ENCODE results near the gene CDIP1. TPM values are rescaled to one million over a fixed set of nuclear protein-coding genes. Genes with fewer than 3 reads are reported as not detected.

CDIP1 gene
- total RNA-seq, 4 donors from 2014 or later, result 9.9 to 18.4 (median 15.0) TPM

DNA sequence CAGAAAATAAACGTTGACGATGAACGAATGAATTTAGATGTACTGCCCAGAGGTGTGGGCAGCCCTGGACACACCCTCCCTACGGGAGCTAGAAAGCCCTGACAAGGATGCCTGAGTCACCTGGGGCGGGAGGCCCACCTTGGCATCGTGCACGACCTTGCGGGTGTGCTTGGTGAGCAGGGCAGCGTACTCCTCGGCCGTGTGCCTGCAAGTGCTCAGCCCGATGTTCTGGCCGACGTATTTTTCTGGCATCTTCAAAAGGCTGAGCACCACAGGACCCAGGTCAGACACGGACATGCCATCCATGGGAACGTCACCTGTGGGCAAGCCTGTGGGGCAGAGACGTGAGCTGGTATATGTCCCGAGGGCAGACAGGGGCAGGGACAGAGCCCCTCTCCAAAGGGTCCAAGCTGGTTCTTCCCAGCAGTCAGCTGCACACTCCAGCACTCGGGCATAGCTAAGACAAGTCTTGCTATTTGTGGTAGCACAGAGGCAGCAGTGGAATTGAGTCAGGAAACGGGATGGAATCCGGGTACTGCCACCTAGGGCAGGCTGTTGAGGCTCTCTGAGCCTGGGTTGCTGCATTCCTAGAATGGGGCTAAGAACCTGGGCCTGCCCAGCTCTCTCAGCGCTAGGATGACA, 74.9 kb downstream of the CDIP1 start:
- DNase-seq (ENCODE audit: low spot score in 2 of 2), result no peak
- no peak for TF ChIP-seq POLR2A (IDR thresholded peaks at IDR 0.05)
- TF ChIP-seq, protein P1, sequence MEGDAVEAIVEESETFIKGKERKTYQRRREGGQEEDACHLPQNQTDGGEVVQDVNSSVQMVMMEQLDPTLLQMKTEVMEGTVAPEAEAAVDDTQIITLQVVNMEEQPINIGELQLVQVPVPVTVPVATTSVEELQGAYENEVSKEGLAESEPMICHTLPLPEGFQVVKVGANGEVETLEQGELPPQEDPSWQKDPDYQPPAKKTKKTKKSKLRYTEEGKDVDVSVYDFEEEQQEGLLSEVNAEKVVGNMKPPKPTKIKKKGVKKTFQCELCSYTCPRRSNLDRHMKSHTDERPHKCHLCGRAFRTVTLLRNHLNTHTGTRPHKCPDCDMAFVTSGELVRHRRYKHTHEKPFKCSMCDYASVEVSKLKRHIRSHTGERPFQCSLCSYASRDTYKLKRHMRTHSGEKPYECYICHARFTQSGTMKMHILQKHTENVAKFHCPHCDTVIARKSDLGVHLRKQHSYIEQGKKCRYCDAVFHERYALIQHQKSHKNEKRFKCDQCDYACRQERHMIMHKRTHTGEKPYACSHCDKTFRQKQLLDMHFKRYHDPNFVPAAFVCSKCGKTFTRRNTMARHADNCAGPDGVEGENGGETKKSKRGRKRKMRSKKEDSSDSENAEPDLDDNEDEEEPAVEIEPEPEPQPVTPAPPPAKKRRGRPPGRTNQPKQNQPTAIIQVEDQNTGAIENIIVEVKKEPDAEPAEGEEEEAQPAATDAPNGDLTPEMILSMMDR (IDR thresholded peaks at IDR 0.05), result no peak
- WGBS, 2 donors, result 79 to 86% methylated on average over 21 of the region's 22 CpGs
- no peak overlapping the region for H3K4me3 ChIP-seq (ENCODE audit: low read depth, poor library complexity, severe bottlenecking)
- intact Hi-C loops (cut with DNase I; ENCODE audit: low total_unique reads), result no loop called here

- DNase-seq (ENCODE audit: low spot score in 2 of 2), result no peak
- intact Hi-C loops (cut with DNase I; ENCODE audit: low total_unique reads), result no loop called here
- no peak for TF ChIP-seq POLR2A (IDR thresholded peaks at IDR 0.05)
- TF ChIP-seq, protein P1 (IDR thresholded peaks at IDR 0.05), result no peak
- WGBS, 2 donors, result 76 to 84% methylated on average over 27 of the region's 27 CpGs
- H3K4me3 ChIP-seq (ENCODE audit: low read depth, poor library complexity, severe bottlenecking), result no peak overlapping the region
Observed at GRCh38 chr16:4461250-4462085, 77.1 kb downstream of the CDIP1 start.

GRCh38 chr16:4460936-4461249, 77.7 kb downstream of the CDIP1 start:
- TF ChIP-seq POLR2A (IDR thresholded peaks at IDR 0.05), result no peak
- TF ChIP-seq, protein P1 (IDR thresholded peaks at IDR 0.05), result no peak
- H3K4me3 ChIP-seq (ENCODE audit: low read depth, poor library complexity, severe bottlenecking), result no peak overlapping the region
- WGBS, 2 donors, result 88 to 90% methylated on average over 5 of the region's 5 CpGs
- DNase-seq (ENCODE audit: low spot score in 2 of 2), result no peak
- intact Hi-C loops (cut with DNase I; ENCODE audit: low total_unique reads), result no loop called here

Other genes with a start within 250 kb of the CDIP1 start
- gene GLIS2, start 222.7 kb downstream of the CDIP1 start, total RNA-seq, result 1 to 10 TPM; 1.3 to 2.6 (median 2.2) TPM
- gene PAM16, start 187.5 kb downstream of the CDIP1 start, total RNA-seq, result 10 to 100 TPM; 26.2 to 64.5 (median 40.9) TPM
- gene VASN, start 166.9 kb downstream of the CDIP1 start, total RNA-seq, result 10 to 100 TPM; 35.6 to 52.8 (median 46.7) TPM
- 10 to 100 TPM; 18.4 to 39.0 (median 22.7) TPM for gene CORO7, start 122.2 kb downstream of the CDIP1 start, total RNA-seq
- 10 to 100 TPM; 37.4 to 44.1 (median 40.8) TPM for gene DNAJA3, start 112.9 kb downstream of the CDIP1 start, total RNA-seq
- 10 to 100 TPM; 51.9 to 72.8 (median 58.2) TPM for gene NMRAL1, start 64.1 kb downstream of the CDIP1 start, total RNA-seq
- gene HMOX2, start 62.4 kb downstream of the CDIP1 start, total RNA-seq, result 10 to 100 TPM; 48.8 to 70.6 (median 59.0) TPM
- gene C16orf96, start 17.6 kb upstream of the CDIP1 start, total RNA-seq, result under 1 TPM; 0.08 to 0.49 (median 0.29) TPM
- gene UBALD1, start 76.1 kb upstream of the CDIP1 start, total RNA-seq, result 10 to 100 TPM in 3 of 4 donors, 1 to 10 TPM in 1; 9.8 to 14.9 (median 14.3) TPM
- gene MGRN1, start 86.1 kb upstream of the CDIP1 start, total RNA-seq, result 10 to 100 TPM; 35.3 to 53.4 (median 40.1) TPM
- 10 to 100 TPM; 18.5 to 27.8 (median 23.6) TPM for gene NUDT16L1, start 154.8 kb upstream of the CDIP1 start, total RNA-seq
- gene ANKS3, start 195.5 kb upstream of the CDIP1 start, total RNA-seq, result 10 to 100 TPM; 10.4 to 28.8 (median 17.4) TPM
- gene DNAAF8, start 195.8 kb upstream of the CDIP1 start, total RNA-seq, result 1 to 10 TPM in 1 of 4 donors, under 1 TPM in 1, not detected in 2; 0.16 to 1.4 TPM
- 10 to 100 TPM; 12.6 to 23.3 (median 20.5) TPM for gene ZNF500, start 228.4 kb upstream of the CDIP1 start, total RNA-seq
- not detected for gene SEPTIN12, start 249.6 kb upstream of the CDIP1 start, total RNA-seq